ENCODE data around the gene DHRS11.

The DHRS11 gene

DNA sequence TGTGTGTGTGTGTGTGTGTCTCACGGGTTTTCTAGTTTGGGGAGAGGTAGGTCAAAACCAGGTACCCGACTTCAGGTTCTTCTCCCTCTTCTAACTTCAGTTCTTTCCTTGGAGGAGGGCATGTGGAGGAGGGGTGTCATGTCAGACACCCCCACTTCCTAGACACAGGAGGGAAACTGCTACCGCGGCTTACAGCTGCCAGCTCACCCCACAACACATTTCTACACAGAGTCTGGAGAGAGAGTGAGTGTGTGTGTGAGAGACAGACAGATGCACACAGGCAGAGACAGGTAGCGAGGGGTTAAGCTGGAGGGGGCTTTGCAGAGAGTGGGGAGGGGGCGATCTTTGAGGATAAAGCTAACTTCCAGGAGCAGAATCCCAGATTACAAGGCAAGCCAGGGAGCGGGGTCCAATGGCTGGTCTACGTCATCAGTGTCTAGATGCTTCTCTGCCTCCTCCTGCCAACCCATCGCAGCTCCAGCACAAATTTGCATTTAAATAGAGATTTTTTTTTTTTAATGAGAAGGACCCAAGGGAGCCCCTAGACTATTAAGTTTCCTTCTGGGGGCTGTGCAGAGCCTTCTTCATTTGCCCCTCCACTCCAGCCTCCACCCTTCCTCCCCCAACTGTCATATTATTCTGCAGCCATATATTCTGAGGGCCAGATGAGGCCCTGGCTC is 58.6 kb downstream of the DHRS11 start:
- DNase-seq (ENCODE audit: low read depth, low spot score), result no peak
